Fibroblast of lung (primary cell): ENCODE results near the gene KLHL42. TPM values are rescaled to one million over a fixed set of nuclear protein-coding genes. Genes with fewer than 3 reads are reported as not detected.
A peak's percentile ranks its signal among the peaks of the same experiment; 100 is the strongest.

Source experiments
- DNase-seq, 2 donors: peaks; one replicate each; pipeline versions ENCODE4 v3.0.0 to v3.0.0-alpha.2; 2010; ENCODE audit warnings: low read depth in 2 of 2
- H2AFZ ChIP-seq: 2 replicates; pipeline ENCODE4 v1.5.1; 2012; ENCODE audit warnings: low read length, control low read depth, inconsistent platforms
- H3K27ac ChIP-seq: 2 replicates; pipeline ENCODE4 v1.5.1; 2011; ENCODE audit warnings: low read length, control low read depth; ENCODE audit not compliant: insufficient read depth
- H3K27me3 ChIP-seq: 2 replicates; pipeline ENCODE4 v1.5.1; 2011; ENCODE audit warnings: mild to moderate bottlenecking, low read length; ENCODE audit not compliant: control insufficient read depth, insufficient read depth
- H3K36me3 ChIP-seq: 2 replicates; pipeline ENCODE4 v1.5.1; 2011; ENCODE audit warnings: low read length; ENCODE audit not compliant: control insufficient read depth, insufficient read depth
- H3K4me1 ChIP-seq: 2 replicates; pipeline ENCODE4 v1.5.1; 2011; ENCODE audit warnings: low read length; ENCODE audit not compliant: control insufficient read depth, insufficient read depth; ENCODE audit errors: extremely low read depth
- H3K4me2 ChIP-seq: 2 replicates; pipeline ENCODE4 v1.5.1; 2011; ENCODE audit warnings: low read length, control low read depth; ENCODE audit not compliant: insufficient read depth; ENCODE audit errors: extremely low read depth
- H3K4me3 ChIP-seq, 4 experiments: fragments of 200-600 bp in 1 of 4; sonication (generic) in 1 of 4; replicated peaks in 1 of 4; 2 replicates each; pipeline ENCODE4 v1.5.1; 2011 to 2016; ENCODE audit warnings: low read length in 4 of 4, low read depth in 3 of 4, mild to moderate bottlenecking in 3 of 4, control low read depth in 2 of 4, inconsistent platforms in 1 of 4, mixed read lengths in 1 of 4; ENCODE audit not compliant: insufficient read depth in 1 of 4; ENCODE audit errors: control extremely low read depth in 1 of 4
- H3K79me2 ChIP-seq: 2 replicates; pipeline ENCODE4 v1.5.1; 2012; ENCODE audit warnings: mild to moderate bottlenecking, low read length, inconsistent platforms; ENCODE audit not compliant: control insufficient read depth, insufficient read depth
- H3K9ac ChIP-seq: 2 replicates; pipeline ENCODE4 v1.5.1; 2011; ENCODE audit warnings: mild to moderate bottlenecking, low read length, control low read depth; ENCODE audit not compliant: insufficient read depth
- H3K9me3 ChIP-seq: 2 replicates; pipeline ENCODE4 v1.5.1; 2012; ENCODE audit warnings: low read depth, low read length; ENCODE audit not compliant: control insufficient read depth, insufficient read depth
- H4K20me1 ChIP-seq: 2 replicates; pipeline ENCODE4 v1.5.1; 2011; ENCODE audit warnings: low read length; ENCODE audit not compliant: control insufficient read depth, insufficient read depth; ENCODE audit errors: extremely low read depth
- EZH2 ChIP-seq: IDR thresholded peaks from 2 replicates; pipeline ENCODE4 v1.5.1; 2012; ENCODE audit warnings: low read length, control low read depth, mild to moderate bottlenecking; ENCODE audit errors: missing control alignments
- polyA plus RNA-seq, 2 donors: library from polyadenylated mRNA; depleted of rRNA in 1 of 2; stranded (reverse) in 1 of 2; unstranded in 1 of 2; fragments of >200 nt; gene quantifications; 2 replicates each; pipeline ENCODE4 v1.2.1, GENCODE V29; 2011 to 2012; ENCODE audit warnings: missing spikeins in 1 of 2
- total RNA-seq: library from RNA; depleted of rRNA; stranded (reverse); fragments of >200 nt; gene quantifications from 2 replicates; pipeline ENCODE4 v1.2.1, GENCODE V29; 2014
- TF ChIP-seq, protein P1 (sequence below), 2 donors: IDR thresholded peaks in 1 of 2; conservative IDR thresholded peaks in 1 of 2; 1 replicate in 1 of 2; 2 replicates in 1 of 2; pipeline ENCODE4 v1.5.1; 2011 to 2012; ENCODE audit warnings: low read length in 2 of 2, control low read depth in 1 of 2, inconsistent platforms in 1 of 2, low read depth in 1 of 2, mild to moderate bottlenecking in 1 of 2

Gene KLHL42
- total and polyA plus RNA-seq, 2 donors (not counting 1 experiment from before 2014, with no cell fraction given), result 16.6 to 25.3 TPM

DNA sequence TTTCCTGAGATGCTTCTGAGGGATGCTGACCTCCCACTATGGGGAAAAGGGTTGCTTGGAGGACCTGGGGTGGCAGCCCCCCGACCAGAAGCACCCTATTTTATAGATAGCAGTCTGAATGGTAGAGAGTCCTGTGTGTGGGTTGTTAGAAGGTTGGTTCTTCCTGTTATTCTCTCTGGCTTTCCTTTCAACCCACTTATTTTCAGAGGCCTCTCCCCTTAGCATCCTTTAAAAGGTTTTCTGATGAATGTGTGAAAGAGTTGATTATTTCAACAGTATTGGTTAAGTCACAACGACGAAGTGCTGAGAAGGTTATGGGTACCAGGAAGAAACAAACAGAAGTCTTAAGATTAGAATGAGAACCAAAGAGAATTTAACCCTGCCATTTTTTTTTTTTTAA, 20.8 kb downstream of the KLHL42 start:
- H2AFZ ChIP-seq, result no peak overlapping the region
- H3K9me3 ChIP-seq, result no peaks in the 10 kb centered on the region
- TF ChIP-seq EZH2, result no peak
- TF ChIP-seq, protein P1, sequence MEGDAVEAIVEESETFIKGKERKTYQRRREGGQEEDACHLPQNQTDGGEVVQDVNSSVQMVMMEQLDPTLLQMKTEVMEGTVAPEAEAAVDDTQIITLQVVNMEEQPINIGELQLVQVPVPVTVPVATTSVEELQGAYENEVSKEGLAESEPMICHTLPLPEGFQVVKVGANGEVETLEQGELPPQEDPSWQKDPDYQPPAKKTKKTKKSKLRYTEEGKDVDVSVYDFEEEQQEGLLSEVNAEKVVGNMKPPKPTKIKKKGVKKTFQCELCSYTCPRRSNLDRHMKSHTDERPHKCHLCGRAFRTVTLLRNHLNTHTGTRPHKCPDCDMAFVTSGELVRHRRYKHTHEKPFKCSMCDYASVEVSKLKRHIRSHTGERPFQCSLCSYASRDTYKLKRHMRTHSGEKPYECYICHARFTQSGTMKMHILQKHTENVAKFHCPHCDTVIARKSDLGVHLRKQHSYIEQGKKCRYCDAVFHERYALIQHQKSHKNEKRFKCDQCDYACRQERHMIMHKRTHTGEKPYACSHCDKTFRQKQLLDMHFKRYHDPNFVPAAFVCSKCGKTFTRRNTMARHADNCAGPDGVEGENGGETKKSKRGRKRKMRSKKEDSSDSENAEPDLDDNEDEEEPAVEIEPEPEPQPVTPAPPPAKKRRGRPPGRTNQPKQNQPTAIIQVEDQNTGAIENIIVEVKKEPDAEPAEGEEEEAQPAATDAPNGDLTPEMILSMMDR (conservative IDR thresholded peaks at IDR 0.05 in 1 of 2, IDR thresholded peaks at IDR 0.05 in 1 of 2; ENCODE audit: low read depth in 1 of 2, low read length in 2 of 2), result no peak
- no peak overlapping the region for H3K27ac ChIP-seq
- H3K4me2 ChIP-seq, result no peak overlapping the region
- no peaks in the 10 kb centered on the region for H4K20me1 ChIP-seq
- no peaks in the 10 kb centered on the region for H3K4me1 ChIP-seq
- H3K36me3 ChIP-seq, result peaks cover 7% of the 10 kb centered on the region
- H3K4me3 ChIP-seq, result no peak overlapping the region
- no peaks in the 10 kb centered on the region for H3K79me2 ChIP-seq
- H3K9ac ChIP-seq, result no peak overlapping the region
- H3K27me3 ChIP-seq, result no peaks in the 10 kb centered on the region
- DNase-seq, result no peak

DNA sequence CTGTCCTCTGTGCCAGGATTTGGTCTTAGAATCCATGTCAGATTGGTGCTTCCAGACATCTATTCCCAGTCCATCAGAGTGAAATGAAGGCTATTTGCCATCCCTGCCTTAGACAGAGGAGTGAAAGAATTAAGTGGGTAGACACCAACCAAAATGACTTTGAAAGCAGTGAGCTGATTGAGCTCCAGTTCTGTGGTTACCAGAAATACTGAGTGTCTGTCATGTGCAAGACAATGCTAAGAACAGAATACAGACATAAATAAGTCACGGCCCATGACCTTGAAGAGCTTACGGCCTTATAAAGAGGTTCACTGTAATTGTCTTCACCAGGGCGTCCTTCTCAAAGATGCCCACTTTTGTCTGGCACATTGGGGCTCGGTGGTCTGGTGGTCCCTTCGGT, 21.6 kb downstream of the KLHL42 start:
- no peak overlapping the region for H3K27ac ChIP-seq
- H3K36me3 ChIP-seq, result peaks cover 7% of the 10 kb centered on the region
- H3K4me3 ChIP-seq, result no peak overlapping the region
- no peaks in the 10 kb centered on the region for H3K27me3 ChIP-seq
- H4K20me1 ChIP-seq, result no peaks in the 10 kb centered on the region
- no peaks in the 10 kb centered on the region for H3K9me3 ChIP-seq
- no peaks in the 10 kb centered on the region for H3K79me2 ChIP-seq
- H3K4me1 ChIP-seq, result no peaks in the 10 kb centered on the region
- no peak overlapping the region for H3K9ac ChIP-seq
- DNase-seq, result no peak
- H2AFZ ChIP-seq, result no peak overlapping the region
- no peak overlapping the region for H3K4me2 ChIP-seq
- TF ChIP-seq EZH2, result no peak
- TF ChIP-seq, protein P1 (conservative IDR thresholded peaks at IDR 0.05 in 1 of 2, IDR thresholded peaks at IDR 0.05 in 1 of 2; ENCODE audit: low read depth in 1 of 2, low read length in 2 of 2), result no peak

- H3K9ac ChIP-seq, result no peak overlapping the region
- H3K36me3 ChIP-seq, result peaks cover 5% of the 10 kb centered on the region
- H3K79me2 ChIP-seq, result no peaks in the 10 kb centered on the region
- no peak overlapping the region for H3K27ac ChIP-seq
- H2AFZ ChIP-seq, result no peak overlapping the region
- peak in 1 of 2 donors; percentile 36 for DNase-seq
- H4K20me1 ChIP-seq, result no peaks in the 10 kb centered on the region
- TF ChIP-seq EZH2, result no peak
- TF ChIP-seq, protein P1 (conservative IDR thresholded peaks at IDR 0.05 in 1 of 2, IDR thresholded peaks at IDR 0.05 in 1 of 2; ENCODE audit: low read depth in 1 of 2, low read length in 2 of 2), result no peak
- no peak overlapping the region for H3K4me2 ChIP-seq
- no peaks in the 10 kb centered on the region for H3K4me1 ChIP-seq
- H3K9me3 ChIP-seq, result no peaks in the 10 kb centered on the region
- H3K4me3 ChIP-seq, result no peak overlapping the region
- no peaks in the 10 kb centered on the region for H3K27me3 ChIP-seq
These were observed 22.5 kb downstream of the KLHL42 start for GRCh38 chr12:27802511-27802910.
